H1 (cell line): ENCODE results near the gene NUDC. TPM values are rescaled to one million over a fixed set of nuclear protein-coding genes. Genes with fewer than 3 reads are reported as not detected.

ENCODE experiments used
- CTCF ChIA-PET: fragments of 300-600 bp; sonication (Branson Sonifier 250); formaldehyde crosslinking; loops from one replicate; lab custom pipeline; 2021; ENCODE audit not compliant: partially characterized antibody; lab: Charles Lee
- POLR2A ChIA-PET: fragments of 300-600 bp; sonication (Branson Sonifier 250); formaldehyde crosslinking; loops from one replicate; lab custom pipeline; 2021; ENCODE audit warnings: inconsistent platforms; ENCODE audit not compliant: partially characterized antibody; lab: Charles Lee
- DNase-seq, 2 experiments: peaks; one replicate each; pipeline versions ENCODE4 v3.0.0 to v3.0.0-alpha.2; 2010 to 2022; ENCODE audit warnings: low spot score in 2 of 2, low read depth in 1 of 2, mixed read lengths in 1 of 2
- FAIRE-seq: peaks from 2 replicates; lab custom pipeline; 2011; peaks lifted over from hg19 to GRCh38; lab: Jason Lieb, UNC
- H2AFZ ChIP-seq: 2 replicates; pipeline ENCODE4 v1.8.1; 2012; ENCODE audit warnings: low read length, inconsistent platforms
- H2AK5ac ChIP-seq: 2 replicates; pipeline ENCODE4 v1.6.1; 2013; ENCODE audit warnings: low read depth, low read length
- H2BK120ac ChIP-seq: replicated peaks from 2 replicates; pipeline ENCODE3; 2013; ENCODE audit warnings: low read depth, low read length, inconsistent platforms
- H2BK12ac ChIP-seq: 2 replicates; pipeline ENCODE4 v1.6.1; 2013; ENCODE audit warnings: low read depth, low read length
- H2BK15ac ChIP-seq: 2 replicates; pipeline ENCODE4 v1.6.1; 2013; ENCODE audit warnings: low read length
- H2BK20ac ChIP-seq: 2 replicates; pipeline ENCODE4 v1.6.1; 2013; ENCODE audit warnings: low read length
- H2BK5ac ChIP-seq: 2 replicates; pipeline ENCODE4 v1.6.1; 2013; ENCODE audit warnings: low read depth, low read length
- H3K14ac ChIP-seq: 2 replicates; pipeline ENCODE4 v1.6.1; 2013; ENCODE audit warnings: inconsistent platforms; ENCODE audit not compliant: insufficient read length
- H3K18ac ChIP-seq: 2 replicates; pipeline ENCODE4 v1.6.1; 2013; ENCODE audit warnings: low read length; ENCODE audit errors: extremely low read depth
- H3K23ac ChIP-seq: 2 replicates; pipeline ENCODE4 v1.6.1; 2013; ENCODE audit warnings: inconsistent platforms; ENCODE audit not compliant: insufficient read length
- H3K23me2 ChIP-seq: 2 replicates; pipeline ENCODE4 v1.6.1; 2013; ENCODE audit warnings: low read depth, low read length
- H3K27ac ChIP-seq: 2 replicates; pipeline ENCODE4 v1.6.1; 2011; ENCODE audit warnings: low read depth, low read length, inconsistent platforms
- H3K27me3 ChIP-seq, 4 experiments: replicated peaks in 1 of 4; 1 replicate in 1 of 4; 2 replicates in 3 of 4; pipeline versions ENCODE4 v1.6.1 to v1.8.1; 2011 to 2013; ENCODE audit warnings: low read length in 3 of 4, mild to moderate bottlenecking in 3 of 4, inconsistent platforms in 2 of 4, mixed read lengths in 2 of 4, moderate library complexity in 1 of 4; ENCODE audit not compliant: control insufficient read depth in 3 of 4, insufficient read depth in 3 of 4; ENCODE audit errors: extremely low read depth in 1 of 4
- H3K36me3 ChIP-seq, 4 experiments: 2 replicates each; pipeline versions ENCODE4 v1.6.1 to v1.8.1; 2011 to 2013; ENCODE audit warnings: mild to moderate bottlenecking in 4 of 4, low read length in 3 of 4, moderate library complexity in 2 of 4, control low read depth in 1 of 4, inconsistent platforms in 1 of 4; ENCODE audit not compliant: insufficient read depth in 4 of 4, control insufficient read depth in 2 of 4
- H3K4ac ChIP-seq: replicated peaks from 2 replicates; pipeline ENCODE3; 2013; ENCODE audit warnings: low read length, low read depth, mixed read lengths, inconsistent platforms; ENCODE audit not compliant: insufficient read length
- H3K4me1 ChIP-seq, 4 experiments: replicated peaks in 1 of 4; 1 replicate in 1 of 4; 2 replicates in 3 of 4; pipeline versions ENCODE4 v1.6.1 to v1.8.1; 2011 to 2013; ENCODE audit warnings: low read length in 3 of 4, inconsistent platforms in 2 of 4, mixed read lengths in 1 of 4; ENCODE audit not compliant: insufficient read depth in 4 of 4, control insufficient read depth in 3 of 4
- H3K4me2 ChIP-seq, 2 experiments: 2 replicates each; pipeline versions ENCODE4 v1.6.1 to v1.8.1; 2011 to 2013; ENCODE audit warnings: low read depth in 2 of 2, low read length in 2 of 2, control low read depth in 1 of 2, inconsistent platforms in 1 of 2, mild to moderate bottlenecking in 1 of 2; ENCODE audit not compliant: insufficient read depth in 1 of 2
- H3K4me3 ChIP-seq, 4 experiments: fragments of 200-600, 300-600 bp in 1 of 4; sonication (generic), shearing (Covaris generic), sonication (Bioruptor Twin) in 1 of 4; 2 replicates each; pipeline versions ENCODE4 v1.5.1 to v1.8.1; 2011 to 2016; ENCODE audit warnings: low read length in 4 of 4, low read depth in 3 of 4, control low read depth in 2 of 4, inconsistent platforms in 2 of 4, mild to moderate bottlenecking in 2 of 4, mixed read lengths in 1 of 4, moderate library complexity in 1 of 4; ENCODE audit not compliant: insufficient read depth in 2 of 4; ENCODE audit errors: extremely low read depth in 1 of 4
- H3K56ac ChIP-seq: replicated peaks from 2 replicates; pipeline ENCODE3; 2013; ENCODE audit warnings: low read depth, mild to moderate bottlenecking, mixed read lengths, low read length, inconsistent platforms; ENCODE audit not compliant: insufficient read length
- H3K79me1 ChIP-seq: 2 replicates; pipeline ENCODE4 v1.6.1; 2013; ENCODE audit warnings: low read depth, low read length, control low read depth
- H3K79me2 ChIP-seq, 2 experiments: 2 replicates each; pipeline versions ENCODE4 v1.6.1 to v1.8.1; 2012 to 2013; ENCODE audit warnings: low read length in 2 of 2, mild to moderate bottlenecking in 2 of 2, inconsistent platforms in 1 of 2; ENCODE audit not compliant: insufficient read depth in 2 of 2, control insufficient read depth in 1 of 2
- H3K9ac ChIP-seq, 4 experiments: replicated peaks in 1 of 4; 1 replicate in 1 of 4; 2 replicates in 3 of 4; pipeline versions ENCODE4 v1.6.1 to v1.8.1; 2011 to 2013; ENCODE audit warnings: low read depth in 3 of 4, low read length in 3 of 4, control low read depth in 2 of 4, mild to moderate bottlenecking in 2 of 4, moderate library complexity in 2 of 4, inconsistent platforms in 1 of 4; ENCODE audit errors: extremely low read depth in 1 of 4
- H3K9me3 ChIP-seq, 2 experiments: 2 replicates each; pipeline versions ENCODE4 v1.6.1 to v1.8.1; 2012 to 2013; ENCODE audit warnings: mild to moderate bottlenecking in 2 of 2, moderate library complexity in 2 of 2, control low read depth in 1 of 2, inconsistent platforms in 1 of 2, low read depth in 1 of 2, low read length in 1 of 2, mixed read lengths in 1 of 2; ENCODE audit not compliant: insufficient read depth in 2 of 2
- H4K20me1 ChIP-seq, 2 experiments: replicated peaks in 1 of 2; 2 replicates each; pipeline versions ENCODE3 to v1.8.1; 2011 to 2013; ENCODE audit warnings: inconsistent platforms in 2 of 2, low read length in 2 of 2, mild to moderate bottlenecking in 1 of 2; ENCODE audit not compliant: insufficient read depth in 2 of 2, control insufficient read depth in 1 of 2
- H4K5ac ChIP-seq: 2 replicates; pipeline ENCODE4 v1.6.1; 2013; ENCODE audit warnings: low read length, low read depth, mixed read lengths, inconsistent platforms; ENCODE audit not compliant: insufficient read length
- H4K8ac ChIP-seq: 2 replicates; pipeline ENCODE4 v1.8.0; 2013; ENCODE audit warnings: mild to moderate bottlenecking, moderate library complexity, low read length, inconsistent platforms; ENCODE audit not compliant: insufficient read depth; ENCODE audit errors: extremely low read depth
- H4K91ac ChIP-seq: replicated peaks from 2 replicates; pipeline ENCODE3; 2013; ENCODE audit warnings: low read length, mixed read lengths, inconsistent platforms; ENCODE audit not compliant: insufficient read length
- BRCA1 ChIP-seq: IDR thresholded peaks from 2 replicates; pipeline ENCODE4 v1.6.1; 2012; ENCODE audit warnings: low read depth, low read length, improper control_type of control experiment
- CHD1 ChIP-seq: IDR thresholded peaks from 2 replicates; pipeline ENCODE4 v1.6.1; 2012; ENCODE audit warnings: low read depth, low read length, improper control_type of control experiment
- EGR1 ChIP-seq: IDR thresholded peaks from 2 replicates; pipeline ENCODE4 v1.6.1; 2011; ENCODE audit warnings: low read depth, low read length, borderline replicate concordance
- GTF2F1 ChIP-seq: IDR thresholded peaks from 2 replicates; pipeline ENCODE4 v1.6.1; 2012; ENCODE audit warnings: low read depth, low read length, improper control_type of control experiment, borderline replicate concordance
- PHF8 ChIP-seq: fragments of 200-600 bp; sonication (generic); conservative IDR thresholded peaks from 2 replicates; pipeline ENCODE4 v1.7.1; 2012; ENCODE audit warnings: low read depth, mild to moderate bottlenecking, inconsistent platforms, low read length, moderate library complexity
- POLR2A ChIP-seq, 2 experiments: IDR thresholded peaks; 1 replicate in 1 of 2; 2 replicates in 1 of 2; pipeline ENCODE4 v1.6.1; 2011; ENCODE audit warnings: low read depth in 2 of 2, low read length in 2 of 2, mild to moderate bottlenecking in 2 of 2; ENCODE audit errors: control extremely low read depth in 1 of 2
- SIRT6 ChIP-seq: IDR thresholded peaks from one replicate; pipeline ENCODE4 v1.7.1; 2012; ENCODE audit warnings: low read length, inconsistent platforms
- SIX5 ChIP-seq: IDR thresholded peaks from 2 replicates; pipeline ENCODE4 v1.6.1; 2011; ENCODE audit warnings: mild to moderate bottlenecking, low read depth, low read length
- SUZ12 ChIP-seq: fragments of 200-600 bp; sonication (generic); IDR thresholded peaks from 2 replicates; pipeline ENCODE4 v1.6.1; 2012; ENCODE audit warnings: mild to moderate bottlenecking, inconsistent platforms, low read length, moderate library complexity, mixed read lengths
- WGBS, 2 experiments: shearing (Covaris generic) in 1 of 2; methylation state at CpG; one replicate each; pipeline versions ENCODE4 v1.1.6 to v1.1.7; 2013 to 2015; ENCODE audit warnings: low lambda C conversion rate in 2 of 2, mixed read lengths in 2 of 2, inconsistent platforms in 1 of 2, low coverage in 1 of 2, missing lambda C conversion rate in 1 of 2; ENCODE audit not compliant: insufficient replicate concordance in 2 of 2, insufficient coverage in 1 of 2, insufficient read length in 1 of 2; ENCODE audit errors: extremely low coverage in 1 of 2, missing lambda C conversion rate in 1 of 2; 5-methylcytosine and 5-hydroxymethylcytosine counted together
- polyA plus RNA-seq, 7 experiments: library from polyadenylated mRNA; depleted of rRNA in 3 of 7; stranded (reverse) in 5 of 7; unstranded in 2 of 7; fragments of >200 nt in 5 of 7; fragments of 200-250 nt in 2 of 7; gene quantifications; 1 replicate in 5 of 7; 2 replicates in 1 of 7; 4 replicates in 1 of 7; pipeline versions ENCODE4 v1.2.1 to v1.2.3, GENCODE V29; 2011 to 2013; ENCODE audit warnings: missing spikeins in 2 of 7, mixed read lengths in 2 of 7
- total RNA-seq: library from RNA; stranded (reverse); fragmentation: NEBNext Ultra II Directional; extraction: Animal tissue kit (Norgen Biotek cat#: 25700); gene quantifications from 2 replicates; pipeline ENCODE4 v1.2.1, GENCODE V29; 2021

Gene NUDC
- total and polyA plus RNA-seq, 2 of the 8 experiments (the other 6 are each of a cell fraction or from before 2014, with no cell fraction given) = 43.2 to 131 TPM

DNA sequence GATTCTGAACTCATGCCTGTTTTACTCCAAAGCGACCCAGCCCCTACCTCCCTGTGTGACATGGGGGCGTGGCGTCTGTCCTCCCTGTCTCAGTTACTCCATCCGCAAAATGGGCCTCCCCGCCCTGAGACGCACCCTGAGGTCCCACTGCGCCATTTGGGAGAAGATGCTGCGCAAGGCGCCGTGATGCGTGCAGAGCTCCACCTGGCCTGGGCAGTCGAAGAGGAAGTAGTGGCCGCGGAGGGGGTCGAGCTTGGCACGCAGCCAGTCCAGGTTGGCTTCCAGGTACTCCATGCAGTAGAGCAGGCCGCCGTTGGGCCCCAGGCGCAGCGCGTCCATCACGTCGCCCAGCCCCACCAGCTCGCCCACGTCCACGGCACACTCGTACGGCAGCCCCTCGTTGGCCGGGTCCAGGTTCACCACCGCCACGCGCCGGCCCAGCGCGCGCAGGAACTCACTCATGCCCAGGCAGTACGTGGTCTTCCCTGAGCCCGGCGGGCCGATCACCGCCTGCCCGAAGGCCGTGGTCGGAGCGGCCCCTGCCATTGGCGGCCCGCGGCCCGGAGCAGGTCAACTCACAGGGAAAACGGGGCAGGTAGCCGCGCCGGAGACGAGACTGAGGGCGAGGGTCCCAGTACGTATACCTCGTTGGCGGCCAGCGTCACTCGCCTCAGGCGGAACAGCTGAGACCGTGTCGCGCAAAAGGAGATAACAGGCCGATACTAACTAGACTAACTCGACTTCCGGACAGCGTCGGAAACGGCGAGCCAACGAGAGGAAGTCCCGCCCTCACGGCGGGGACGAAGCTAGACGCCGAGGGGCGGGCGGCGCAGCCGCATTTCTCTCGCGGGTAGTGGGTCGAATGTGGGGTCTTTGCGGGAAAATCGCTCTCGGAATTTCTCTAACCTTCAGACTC is 31.7 kb upstream of the NUDC start, which contains the start of gene GPN2:
GPN2 (minus strand) TSS at position 733 of the 916 bp plus-strand sequence; CDS start at position 546, 187 bp downstream.
- Histone ChIP-seq H3K56ac (peak within 1 kb of the TSS; percentile 78), H3K9me3 (no peaks in the 10 kb centered on the region), H2AK5ac (no peak within 1 kb of the TSS), H3K27me3 (no peaks in the 10 kb centered on the region), H4K20me1 (peaks cover 2 to 5% of the 10 kb centered on the region in 2 experiments), H3K79me2 (peaks cover 0 to 12% of the 10 kb centered on the region in 2 experiments; a peak in 2 of 4 replicates), H3K27ac (peak within 1 kb of the TSS; percentile 58), H3K14ac (no peak within 1 kb of the TSS), H3K4me3 (peak within 1 kb of the TSS; percentile 77 to 80 (median 80)), H4K91ac (peak within 1 kb of the TSS; percentile 91), H2BK5ac (peak within 1 kb of the TSS; percentile 93), H3K4me1 (peaks cover 0 to 8% (median 3%) of the 10 kb centered on the region in 4 experiments; a peak in 3 of 7 replicates), H2AFZ (no peak within 1 kb of the TSS; the same call in 1 of the 2 replicates), H2BK12ac (peak within 1 kb of the TSS; percentile 21; the same call in 1 of the 2 replicates), H3K9ac (peak within 1 kb of the TSS; percentile 72 to 86 (median 83)), H2BK15ac (no peak within 1 kb of the TSS), H3K23me2 (peaks cover 12% of the 10 kb centered on the region; the same call in 1 of the 2 replicates), H3K4ac (peak within 1 kb of the TSS; percentile 21), H2BK120ac (no peak within 1 kb of the TSS), H2BK20ac (no peak within 1 kb of the TSS), H3K36me3 (peaks cover 12 to 39% (median 28%) of the 10 kb centered on the region in 4 experiments; a peak in 7 of 8 replicates), H4K8ac (peak within 1 kb of the TSS; percentile 96), H3K4me2 (peak within 1 kb of the TSS; percentile 79 to 97), H3K18ac (peak within 1 kb of the TSS; percentile 83), H3K23ac (no peak within 1 kb of the TSS), H4K5ac (peak within 1 kb of the TSS; percentile 70), H3K79me1 (0 out of 2 replicates have a peak, but pooled peaks cover 1% of the 10 kb centered on the region)
- WGBS, 2 experiments = 4% methylated on average over 74 of the region's 89 CpGs; no CpG with 5 or more reads in 1 of the 2 experiments
- no peak for FAIRE-seq
- DNase-seq = peak in 1 of 2 experiments; percentile 85
- CTCF ChIA-PET = interaction anchor here (0.6 to 31.7 kb wide), 10 partner anchors 10 to 351 kb away, joined by 3 to 547 read pairs (median 4); partner anchors contain the start of genes GPATCH3 and SFN
- POLR2A ChIA-PET = interaction anchor here (0.7 to 6.5 kb wide), 24 partner anchors 9 to 117 kb away, joined by 3 to 66 read pairs (median 4); partner anchors contain the start of genes GPATCH3, NR0B2 and NUDC
- TF ChIP-seq SIRT6 = no peak
- TF ChIP-seq EGR1 = no peak
- no peak for TF ChIP-seq CHD1
- no peak for TF ChIP-seq BRCA1
- TF ChIP-seq POLR2A (IDR thresholded peaks at IDR 0.05; ENCODE audit: control extremely low read depth in 1 of 2, low read depth in 2 of 2, low read length in 2 of 2) = peak; percentile 74 to 84
- no peak for TF ChIP-seq GTF2F1
- peak; percentile 66; the same call in 1 of the 2 replicates for TF ChIP-seq PHF8
- no peak for TF ChIP-seq SIX5
- TF ChIP-seq SUZ12 = no peak
